ENCODE results near the gene LRIT1.
"Not testable (repeated sequence)": the region's sequence is repeated elsewhere in the genome, so short reads cannot be mapped to it uniquely, and the experiment has no call there.

Gene LRIT1

GRCh38 chr10:84241185-84241790 is at the start of gene LRIT1:
LRIT1 (minus strand) TSS chr10:84241546; CDS start chr10:84241439, 107 bp downstream.
- no peak for FAIRE-seq
- no peak for DNase-seq (ENCODE audit: extremely low spot score, insufficient read length, low read depth)

GRCh38 chr10:84290235-84290634 is 48.9 kb upstream of the LRIT1 start:
- FAIRE-seq: no peak

GRCh38 chr10:84289521-84290200 is 48.3 kb upstream of the LRIT1 start:
- DNase-seq (ENCODE audit: extremely low spot score, insufficient read length, low read depth) (no peak), FAIRE-seq (no peak)

More at GRCh38 chr10:84290235-84290634, 48.9 kb upstream of the LRIT1 start:
- DNase-seq (ENCODE audit: extremely low spot score, insufficient read length, low read depth): no peak

- DNase-seq (ENCODE audit: extremely low spot score, insufficient read length, low read depth) (no peak), FAIRE-seq (no peak)
Observed at GRCh38 chr10:84288151-84288550, 46.8 kb upstream of the LRIT1 start.

DNA sequence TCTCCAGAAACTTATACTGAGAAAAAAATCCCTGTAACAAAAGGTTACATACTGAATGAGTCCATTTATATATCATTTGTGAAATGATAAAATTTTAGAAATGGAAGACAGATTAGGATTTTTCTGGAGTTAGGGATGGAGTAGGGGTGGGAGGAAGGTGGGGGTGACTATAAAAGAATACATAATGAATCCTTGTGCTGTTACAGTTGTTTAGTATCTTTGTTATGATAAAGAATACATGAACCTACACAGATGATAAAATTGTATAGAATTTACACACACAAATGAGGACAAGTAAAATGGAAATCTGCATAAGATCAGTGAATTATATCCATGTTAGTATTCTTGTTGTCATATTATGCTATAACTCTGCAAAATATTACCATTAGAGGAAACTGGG is 45.3 kb upstream of the LRIT1 start:
- no peak for FAIRE-seq

DNA sequence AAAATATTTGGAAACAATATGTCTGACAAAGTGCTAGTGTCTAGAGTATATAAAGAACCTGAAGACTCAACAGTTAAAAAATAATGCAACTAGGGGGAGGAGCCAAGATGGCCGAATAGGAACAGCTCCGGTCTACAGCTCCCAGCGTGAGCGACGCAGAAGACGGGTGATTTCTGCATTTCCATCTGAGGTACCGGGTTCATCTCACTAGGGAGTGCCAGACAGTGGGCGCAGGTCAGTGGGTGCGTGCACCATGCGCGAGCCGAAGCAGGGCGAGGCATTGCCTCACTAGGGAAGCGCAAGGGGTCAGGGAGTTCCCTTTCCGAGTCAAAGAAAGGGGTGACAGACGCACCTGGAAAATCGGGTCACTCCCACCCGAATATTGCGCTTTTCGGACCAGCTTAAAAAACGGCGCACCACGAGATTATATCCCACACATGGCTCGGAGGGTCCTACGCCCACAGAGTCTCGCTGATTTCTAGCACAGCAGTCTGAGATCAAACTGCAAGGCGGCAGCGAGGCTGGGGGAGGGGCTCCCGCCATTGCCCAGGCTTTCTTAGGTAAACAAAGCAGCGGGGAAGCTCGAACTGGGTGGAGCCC is 38.6 kb upstream of the LRIT1 start:
- FAIRE-seq; DNase-seq (ENCODE audit: extremely low spot score, insufficient read length, low read depth): not testable (repeated sequence)

More for the DNA sequence above, 45.3 kb upstream of the LRIT1 start:
- no peak for DNase-seq (ENCODE audit: extremely low spot score, insufficient read length, low read depth)

- DNase-seq (ENCODE audit: extremely low spot score, insufficient read length, low read depth): no peak
- FAIRE-seq: no peak
Observed at GRCh38 chr10:84270708-84271107, 29.4 kb upstream of the LRIT1 start.

DNA sequence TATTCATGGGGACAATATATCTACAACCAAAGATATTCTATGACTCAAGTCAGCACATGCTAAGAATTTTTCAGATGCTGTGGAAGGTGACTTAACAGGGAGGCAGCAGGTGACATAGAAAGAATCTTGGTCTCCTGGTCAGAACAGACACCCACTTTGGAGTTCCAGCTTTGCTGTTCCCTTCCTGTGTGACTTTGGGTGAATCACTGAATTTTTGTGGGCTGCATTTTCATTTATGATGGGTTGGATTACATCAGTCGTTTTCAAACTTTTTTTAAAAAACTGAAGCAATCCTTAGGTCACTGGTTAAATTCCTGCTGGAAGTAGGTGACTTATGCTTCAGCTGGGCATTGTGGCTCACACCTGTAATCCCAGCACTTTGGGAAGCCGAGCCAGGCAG is 28.4 kb upstream of the LRIT1 start:
- DNase-seq (ENCODE audit: extremely low spot score, insufficient read length, low read depth) (no peak), FAIRE-seq (no peak)

DNA sequence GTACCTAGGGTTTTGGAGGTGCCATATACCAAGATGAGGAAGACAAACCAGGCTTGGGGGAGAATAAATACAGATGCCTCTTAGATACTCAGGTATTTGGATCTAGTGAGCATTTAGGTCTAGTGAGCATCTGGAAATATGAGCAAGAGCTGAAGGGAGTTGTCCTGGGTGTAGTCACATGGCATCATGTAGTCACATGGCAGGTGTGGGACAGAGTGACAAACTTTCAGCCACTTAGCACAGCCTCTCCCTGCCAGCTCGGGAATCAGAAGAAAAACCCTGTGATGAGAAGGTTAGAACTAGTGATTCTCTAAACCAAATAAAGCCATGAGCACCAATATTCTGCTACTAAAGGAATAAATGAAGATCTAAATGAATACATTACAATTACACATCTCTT is 27.8 kb upstream of the LRIT1 start:
- no peak for FAIRE-seq
- DNase-seq (ENCODE audit: extremely low spot score, insufficient read length, low read depth): no peak

DNA sequence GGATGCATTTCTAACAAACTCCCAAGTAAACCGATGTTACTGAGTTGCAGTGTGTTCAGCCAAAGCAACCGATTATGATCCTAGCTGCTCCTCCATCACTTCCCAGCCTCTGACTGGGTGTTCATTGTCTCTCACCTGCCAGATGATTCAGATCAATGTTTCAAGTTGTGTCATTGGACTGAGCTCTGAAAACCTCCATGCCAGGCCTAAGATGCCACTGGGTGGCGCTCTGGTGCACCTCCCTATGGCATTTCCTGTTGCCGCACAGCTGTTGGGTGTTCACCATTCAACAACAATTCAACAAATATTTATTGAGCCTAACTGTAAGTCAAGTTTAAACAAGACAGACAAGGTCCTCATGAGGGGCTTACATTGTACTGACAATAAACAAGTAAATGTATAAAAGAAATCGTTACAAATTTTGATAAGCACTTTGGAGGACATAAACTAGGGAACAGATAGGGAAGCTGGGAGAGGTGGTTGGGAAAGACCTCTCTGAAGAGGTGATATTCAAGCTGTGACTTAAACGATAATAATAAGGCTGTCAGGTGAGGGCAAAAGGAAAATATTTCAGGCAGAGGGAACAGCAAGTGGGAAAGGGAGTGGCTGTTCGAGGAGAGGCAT is 26.3 kb upstream of the LRIT1 start:
- no peak for DNase-seq (ENCODE audit: extremely low spot score, insufficient read length, low read depth)
- FAIRE-seq: no peak

GRCh38 chr10:84265418-84265817 is 24.1 kb upstream of the LRIT1 start:
- no peak for DNase-seq (ENCODE audit: extremely low spot score, insufficient read length, low read depth)
- no peak for FAIRE-seq

DNA sequence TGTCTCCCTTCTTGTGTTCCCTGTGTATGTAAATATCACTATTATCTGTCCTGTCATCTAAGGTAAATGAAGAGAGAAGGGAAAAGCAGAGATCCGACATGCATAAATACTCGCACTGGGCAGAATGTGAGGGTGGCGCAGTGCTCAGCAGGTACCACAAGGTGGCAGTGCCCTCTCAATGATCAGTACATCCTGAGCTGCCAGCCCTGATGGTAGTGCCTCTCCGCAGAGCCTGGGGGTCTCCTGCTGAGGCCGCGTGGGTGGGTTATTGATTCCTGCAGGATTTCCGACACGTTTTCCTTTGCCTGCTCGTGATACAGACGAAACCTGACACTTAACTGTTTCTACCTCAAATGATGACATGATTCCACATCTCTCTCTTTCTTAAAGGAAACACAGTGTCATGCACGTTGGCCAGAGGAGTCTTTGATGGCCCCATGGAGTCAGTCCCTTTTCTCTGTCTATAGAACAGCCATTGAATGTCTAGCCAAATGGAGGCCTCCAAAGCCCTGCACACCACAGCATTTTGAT is 23.3 kb upstream of the LRIT1 start:
- DNase-seq (ENCODE audit: extremely low spot score, insufficient read length, low read depth) (peak; percentile 54), FAIRE-seq (peak; percentile 88)

- FAIRE-seq: no peak
- no peak for DNase-seq (ENCODE audit: extremely low spot score, insufficient read length, low read depth)
Observed at GRCh38 chr10:84263716-84264115, 22.4 kb upstream of the LRIT1 start.

- no peak for DNase-seq (ENCODE audit: extremely low spot score, insufficient read length, low read depth)
- no peak for FAIRE-seq
Observed at GRCh38 chr10:84262190-84262956, 21.0 kb upstream of the LRIT1 start.

DNA sequence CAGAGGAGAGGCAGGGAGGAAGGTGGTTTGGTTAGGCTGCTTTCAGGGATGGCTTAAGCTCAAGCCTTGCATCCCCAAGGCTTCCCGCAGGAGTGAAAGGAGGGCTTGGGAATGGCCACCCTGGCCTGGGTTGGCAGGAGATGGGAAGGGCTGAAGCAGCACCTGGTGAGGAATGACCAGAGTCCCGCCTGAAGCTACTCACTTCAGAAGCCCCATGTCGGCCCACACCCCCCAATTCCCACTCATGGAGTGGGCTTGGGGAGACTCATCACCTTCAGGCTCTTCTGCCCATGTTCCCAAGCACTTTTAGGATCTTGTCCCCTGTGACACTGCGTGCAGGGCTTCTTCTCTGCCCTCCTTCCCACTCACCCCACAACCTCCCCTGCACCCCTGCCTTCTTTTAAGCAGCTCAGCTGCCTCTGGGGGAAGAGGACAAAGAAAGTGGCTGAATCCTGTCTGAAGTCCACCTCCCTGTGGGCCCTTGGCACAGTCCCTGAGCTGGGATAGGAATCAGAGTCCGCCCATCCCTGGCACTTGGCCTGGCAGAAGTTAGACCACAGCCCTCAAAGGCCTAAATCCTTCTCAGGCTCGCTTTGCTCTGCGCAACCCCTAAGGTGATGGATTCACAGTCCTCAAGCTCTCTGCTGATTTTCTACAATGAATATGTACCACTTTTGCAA is 20.0 kb upstream of the LRIT1 start:
- FAIRE-seq: no peak
- no peak for DNase-seq (ENCODE audit: extremely low spot score, insufficient read length, low read depth)

- FAIRE-seq: no peak
Observed at GRCh38 chr10:84258034-84258695, 16.8 kb upstream of the LRIT1 start.

DNA sequence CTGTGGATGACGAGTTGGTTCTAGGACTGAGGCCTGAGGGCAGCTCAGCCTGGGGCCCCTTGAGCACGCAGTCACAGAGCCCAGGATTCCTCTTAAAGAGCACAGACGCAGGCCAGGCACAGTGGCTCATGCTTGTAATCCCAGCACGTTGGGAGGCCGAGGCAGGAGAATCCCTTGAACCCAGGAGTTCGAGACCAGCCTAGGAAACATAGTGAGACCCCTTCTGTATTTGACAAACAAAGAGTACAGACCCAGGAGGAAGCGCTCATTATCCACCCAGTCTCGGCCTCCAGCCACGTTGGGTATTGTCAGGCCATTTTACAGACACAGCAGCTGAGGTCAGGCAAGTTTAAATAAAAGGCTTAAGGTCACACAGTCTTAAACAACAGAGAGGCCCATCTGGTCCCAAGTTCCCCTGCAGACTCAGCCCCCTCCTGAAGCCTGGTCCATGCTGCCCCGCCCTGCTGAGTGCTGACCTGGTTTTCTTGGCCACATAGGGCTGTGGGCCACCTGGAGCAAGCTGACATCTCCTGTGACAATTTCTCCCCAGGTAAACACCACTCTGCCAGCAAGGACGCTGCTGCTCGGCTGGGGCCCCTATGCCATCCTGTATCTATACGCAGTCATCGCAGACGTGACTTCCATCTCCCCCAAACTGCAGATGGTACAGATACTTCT is 16.1 kb upstream of the LRIT1 start:
- FAIRE-seq: no peak
- DNase-seq (ENCODE audit: extremely low spot score, insufficient read length, low read depth): no peak

More at GRCh38 chr10:84258034-84258695, 16.8 kb upstream of the LRIT1 start:
- DNase-seq (ENCODE audit: extremely low spot score, insufficient read length, low read depth): no peak
